GM04503 (cell line): Measurements from ENCODE around the gene ZNF587.
"Not testable (repeated sequence)": the region's sequence is repeated elsewhere in the genome, so short reads cannot be mapped to it uniquely, and the experiment has no call there.

Experiments used
- DNase-seq: peaks from one replicate; pipeline ENCODE4 v3.0.0-alpha.2; 2012; ENCODE audit warnings: low read depth

The ZNF587 gene

DNA sequence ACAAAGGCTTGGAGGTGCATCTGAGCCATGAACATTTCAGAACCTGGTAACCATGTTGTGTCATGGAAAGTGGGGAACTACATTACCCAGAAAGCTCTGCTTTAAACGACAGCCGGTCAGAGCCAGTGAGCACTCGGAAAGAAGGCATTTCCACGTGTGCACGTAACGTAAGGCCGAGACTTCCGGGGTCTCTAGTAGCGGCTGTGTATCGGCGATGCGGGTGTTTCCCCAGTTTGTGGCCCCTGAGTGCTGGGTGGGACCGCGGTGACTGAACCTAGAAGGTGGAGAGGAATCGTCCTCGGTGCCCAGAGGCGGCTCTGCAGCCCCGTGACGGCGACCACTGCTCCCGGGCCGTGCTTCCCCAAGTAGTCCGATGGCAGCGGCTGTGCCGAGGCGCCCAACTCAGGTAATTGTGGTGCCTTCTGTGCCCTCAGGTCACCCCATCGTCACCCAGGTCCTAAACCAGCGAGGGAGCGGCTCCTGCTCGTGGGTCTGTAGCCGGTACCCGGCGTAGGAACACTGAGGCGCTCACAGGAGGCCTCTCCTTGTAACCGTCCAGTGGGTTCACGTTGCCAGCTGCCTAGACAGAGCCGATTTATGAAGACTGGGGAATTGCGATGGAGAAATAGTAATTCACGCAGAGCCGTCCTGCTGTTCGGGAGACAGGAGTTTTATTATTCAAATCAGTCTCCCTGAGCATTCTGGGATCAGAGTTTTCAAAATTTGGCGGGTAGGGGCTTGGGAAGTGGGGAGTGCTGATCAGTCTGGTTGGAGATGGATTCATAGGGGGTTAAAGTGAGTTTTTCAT is at the start of gene ZNF587:
Gene ZNF587 (plus strand): TSS at position 194 of the 808 bp plus-strand sequence. CDS start 180 bp downstream, at position 374.
- DNase-seq: peak; percentile 42

DNA sequence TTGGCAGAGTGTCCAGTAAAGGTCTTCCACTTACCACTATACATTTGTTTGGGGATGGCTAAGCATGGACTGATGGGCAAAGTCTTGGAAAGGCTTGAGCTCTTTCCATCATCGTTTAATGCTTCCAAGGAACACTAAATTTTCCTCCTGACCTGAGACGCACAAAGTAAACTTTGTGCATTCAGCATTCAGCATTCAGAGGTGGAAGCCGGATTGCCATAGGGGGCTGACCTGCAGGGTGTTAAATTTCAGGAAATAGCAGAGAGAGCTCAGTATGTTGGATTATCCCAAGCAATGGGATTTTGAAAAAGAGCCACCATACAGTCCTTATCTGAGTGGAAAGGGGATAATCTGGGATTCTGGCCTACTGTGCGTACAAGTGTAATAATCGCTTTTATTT is 49.0 kb upstream of the ZNF587 start:
- no peak for DNase-seq

DNA sequence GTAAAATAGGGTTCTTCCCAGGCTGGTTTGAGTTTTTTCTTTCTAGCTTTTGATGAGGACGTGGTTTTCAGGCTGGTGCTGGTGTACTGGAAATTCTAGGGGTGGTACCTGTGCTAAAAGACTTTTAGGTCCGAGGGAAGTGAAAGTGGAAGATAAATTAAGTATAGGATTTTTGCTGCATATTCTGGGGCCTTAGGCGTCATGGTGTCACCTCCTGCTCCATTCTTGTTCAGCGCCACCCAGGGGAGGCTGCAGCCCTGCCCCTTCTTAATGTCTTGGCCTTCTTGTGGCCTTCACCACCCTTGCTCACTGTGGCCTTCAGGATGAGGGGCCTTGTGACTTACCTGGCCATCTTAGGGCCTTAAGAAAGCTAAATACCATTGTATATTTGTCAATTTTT is 47.4 kb upstream of the ZNF587 start:
- DNase-seq: no peak

DNA sequence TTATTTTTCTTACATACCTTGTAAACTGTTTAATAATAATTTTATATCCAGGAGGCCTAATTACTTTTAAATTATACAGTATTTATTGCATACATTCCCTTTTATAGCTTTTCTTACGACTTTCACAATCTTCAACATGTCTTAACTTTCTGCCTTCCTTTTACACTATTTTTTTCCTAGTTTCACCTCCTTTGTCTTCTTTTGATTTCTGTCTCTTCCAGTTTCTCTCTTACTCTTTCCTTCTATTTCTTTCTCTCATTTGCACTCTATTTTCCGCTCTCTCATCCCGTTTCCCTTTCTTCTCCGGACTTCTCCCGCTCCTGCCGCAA is 46.4 kb upstream of the ZNF587 start:
- no peak for DNase-seq

DNA sequence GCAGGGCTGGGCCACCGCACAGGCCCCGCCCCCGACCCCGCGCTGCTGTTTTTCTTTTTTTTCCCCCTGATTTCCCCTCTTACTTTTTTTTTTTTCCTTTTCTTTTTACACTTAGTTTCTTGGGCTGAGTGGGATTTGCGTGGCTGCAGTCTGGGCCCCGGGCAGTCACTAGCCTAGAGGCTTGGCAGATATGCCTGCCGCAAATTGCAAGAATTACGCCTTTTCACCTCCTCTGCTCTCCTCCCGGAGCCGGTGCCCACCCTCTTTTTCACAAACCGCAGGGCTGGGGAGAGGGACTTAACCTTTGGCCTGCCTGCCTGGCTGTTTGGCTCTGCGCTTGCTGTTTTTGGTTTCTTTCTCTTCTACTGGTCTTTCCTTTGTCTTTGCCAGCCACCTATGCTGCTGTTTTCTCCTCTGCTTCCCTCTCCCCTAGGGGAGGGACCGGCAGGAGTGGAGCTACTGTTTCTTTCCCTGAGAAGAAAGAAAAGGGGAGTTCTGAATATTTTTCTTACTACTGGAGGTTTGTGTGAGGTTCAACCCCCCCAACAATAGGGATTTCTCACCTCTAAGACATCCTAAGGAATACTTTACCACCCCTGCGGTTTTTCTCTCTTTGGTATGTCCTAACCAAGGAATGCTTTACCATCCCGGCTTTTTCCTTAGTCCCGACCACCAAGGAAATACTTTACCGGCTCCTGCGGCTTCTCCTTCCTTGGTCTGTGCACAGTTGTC is 45.9 kb upstream of the ZNF587 start:
- DNase-seq: peak; percentile 66

DNA sequence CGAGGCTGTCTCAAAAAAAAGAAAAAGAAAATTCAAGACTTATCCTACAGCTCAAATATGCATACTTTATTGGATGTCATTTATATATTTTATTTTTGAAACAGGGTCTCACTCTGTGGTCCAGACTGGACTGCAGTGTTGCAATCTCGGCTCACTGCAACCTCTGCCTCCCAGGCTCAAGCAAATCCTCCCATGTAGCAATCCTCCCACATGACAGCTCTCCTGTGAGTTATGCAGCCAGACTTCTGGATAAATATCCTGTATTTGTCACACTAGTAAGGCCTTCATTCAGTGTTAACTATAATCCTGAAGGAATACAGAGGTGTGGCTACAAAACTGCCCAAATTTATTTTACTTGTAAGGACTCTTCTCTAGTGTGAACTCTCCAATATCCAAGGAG is 42.1 kb upstream of the ZNF587 start:
- DNase-seq: no peak

DNA sequence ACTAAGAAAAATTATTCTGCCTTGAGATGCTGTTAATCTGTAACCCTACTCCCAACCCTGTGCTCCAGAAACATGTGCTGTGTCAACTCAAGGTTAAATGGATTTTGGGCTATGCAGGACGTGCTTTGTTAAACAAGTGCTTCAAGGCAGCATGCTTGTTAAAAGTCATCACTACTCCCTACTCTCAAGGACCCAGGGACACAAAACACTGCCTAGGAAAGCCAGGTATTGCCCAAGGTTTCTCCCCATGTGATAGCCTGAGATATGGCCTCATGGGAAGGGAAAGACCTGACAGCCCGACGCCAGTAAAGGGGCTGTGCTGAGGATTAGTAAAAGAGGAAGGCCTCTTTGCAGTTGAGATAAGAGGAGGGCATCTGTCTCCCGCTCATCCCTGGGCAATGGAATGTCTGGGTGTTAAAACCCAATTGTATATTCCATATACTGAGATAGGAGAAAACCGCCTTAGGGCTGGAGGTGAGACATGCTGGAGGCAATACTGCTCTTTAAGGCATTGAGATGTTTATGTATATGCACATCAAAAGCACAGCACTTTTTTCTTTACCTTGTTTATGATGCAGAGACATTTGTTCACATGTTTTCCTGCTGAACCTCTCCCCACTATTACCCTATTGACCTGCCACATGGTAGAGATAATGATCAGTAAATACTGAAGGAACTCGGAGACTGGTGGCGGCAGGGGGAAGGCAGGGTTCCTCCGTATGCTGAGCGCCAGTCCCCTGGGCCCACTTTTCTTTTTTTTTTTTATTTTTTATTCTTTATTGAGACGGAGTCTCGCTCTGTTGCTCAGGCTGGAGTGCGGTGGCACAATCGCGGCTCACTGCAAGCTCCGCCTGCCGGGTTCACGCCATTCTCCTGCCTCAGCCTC is 39.0 kb upstream of the ZNF587 start:
- DNase-seq: not testable (repeated sequence)

DNA sequence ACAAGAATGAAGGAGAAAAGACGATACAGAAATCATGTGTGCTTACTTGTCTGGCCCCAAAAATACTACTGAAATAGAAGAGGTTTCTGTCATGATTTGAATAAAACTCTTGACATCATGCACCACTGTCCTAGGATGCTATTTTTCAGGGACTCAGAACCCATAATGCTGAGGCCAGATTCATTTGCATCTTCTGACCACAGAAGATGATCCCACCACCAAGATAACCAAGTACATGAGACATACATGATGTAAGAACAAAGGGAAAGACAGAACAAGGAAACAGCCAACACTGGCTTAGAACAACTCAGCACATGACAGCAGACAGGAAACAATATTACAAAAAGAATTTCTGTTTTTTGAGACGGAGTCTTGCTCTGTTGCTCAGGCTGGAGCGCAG is 37.4 kb upstream of the ZNF587 start:
- no peak for DNase-seq

DNA sequence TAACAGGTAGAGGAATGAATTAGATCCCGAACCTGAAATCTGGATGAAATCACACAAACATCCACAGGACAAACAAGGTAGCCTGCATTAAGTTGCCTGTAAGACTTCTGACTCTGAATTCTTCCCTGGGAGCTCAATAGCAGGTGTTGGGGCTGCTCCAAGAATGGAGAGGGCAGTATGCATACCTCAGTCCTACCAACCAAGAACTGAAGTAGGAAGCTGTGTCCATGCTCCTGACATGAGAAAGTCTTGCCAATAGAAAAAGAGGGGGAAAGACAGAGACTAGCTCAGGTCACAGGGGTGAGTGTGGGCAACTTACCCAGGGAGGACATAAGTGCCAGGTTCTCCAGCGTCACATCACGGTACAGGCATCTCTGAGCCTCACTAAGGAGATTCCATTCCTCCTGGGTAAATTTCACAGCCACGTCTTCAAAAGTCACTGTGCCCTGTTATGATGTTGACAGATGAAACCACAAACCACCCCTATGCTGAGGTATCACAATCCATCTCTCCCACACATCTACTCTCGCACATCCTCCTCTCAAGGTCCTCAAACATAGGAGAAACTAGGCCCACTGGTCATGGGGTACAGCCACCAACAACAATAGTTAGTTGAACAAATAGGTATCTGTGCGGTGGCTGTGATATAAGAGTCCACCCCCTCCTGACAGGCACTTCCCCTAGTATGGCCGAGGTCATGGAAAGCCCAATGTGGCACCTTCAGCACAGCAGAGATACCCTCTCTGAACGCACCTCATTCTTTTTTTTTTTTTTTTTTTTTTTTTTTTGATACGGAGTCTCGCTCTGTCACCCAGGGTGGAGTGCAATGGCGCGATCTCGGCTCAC is 36.5 kb upstream of the ZNF587 start:
- DNase-seq: not testable (repeated sequence)

DNA sequence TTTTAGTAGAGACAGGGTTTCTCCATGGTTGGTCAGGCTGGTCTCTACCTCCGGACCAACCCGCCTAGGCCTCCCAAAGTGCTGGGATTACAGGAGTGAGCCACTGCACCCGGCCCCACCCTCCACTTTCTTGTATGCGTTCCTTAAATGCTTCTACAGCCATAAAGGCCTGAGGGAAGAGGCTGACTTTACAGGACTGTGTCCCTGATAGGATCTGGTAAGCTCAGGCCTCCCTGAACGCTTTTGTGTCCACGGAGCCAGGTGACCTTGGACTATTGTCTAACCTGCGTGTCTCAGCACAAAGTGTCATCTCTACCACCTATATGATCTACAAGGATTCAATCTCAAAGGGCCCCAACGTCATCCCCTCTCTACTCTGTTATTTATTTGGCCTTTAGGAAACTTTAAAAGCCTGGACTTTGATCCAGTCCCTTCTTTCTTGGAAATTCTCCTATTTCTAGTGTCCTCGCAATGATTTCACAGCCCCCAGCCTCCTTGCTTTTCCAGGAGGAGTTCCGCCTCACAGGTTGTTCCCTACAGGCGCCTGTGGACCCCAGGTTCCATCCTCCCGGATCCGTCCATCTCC is 35.6 kb upstream of the ZNF587 start:
- no peak for DNase-seq

DNA sequence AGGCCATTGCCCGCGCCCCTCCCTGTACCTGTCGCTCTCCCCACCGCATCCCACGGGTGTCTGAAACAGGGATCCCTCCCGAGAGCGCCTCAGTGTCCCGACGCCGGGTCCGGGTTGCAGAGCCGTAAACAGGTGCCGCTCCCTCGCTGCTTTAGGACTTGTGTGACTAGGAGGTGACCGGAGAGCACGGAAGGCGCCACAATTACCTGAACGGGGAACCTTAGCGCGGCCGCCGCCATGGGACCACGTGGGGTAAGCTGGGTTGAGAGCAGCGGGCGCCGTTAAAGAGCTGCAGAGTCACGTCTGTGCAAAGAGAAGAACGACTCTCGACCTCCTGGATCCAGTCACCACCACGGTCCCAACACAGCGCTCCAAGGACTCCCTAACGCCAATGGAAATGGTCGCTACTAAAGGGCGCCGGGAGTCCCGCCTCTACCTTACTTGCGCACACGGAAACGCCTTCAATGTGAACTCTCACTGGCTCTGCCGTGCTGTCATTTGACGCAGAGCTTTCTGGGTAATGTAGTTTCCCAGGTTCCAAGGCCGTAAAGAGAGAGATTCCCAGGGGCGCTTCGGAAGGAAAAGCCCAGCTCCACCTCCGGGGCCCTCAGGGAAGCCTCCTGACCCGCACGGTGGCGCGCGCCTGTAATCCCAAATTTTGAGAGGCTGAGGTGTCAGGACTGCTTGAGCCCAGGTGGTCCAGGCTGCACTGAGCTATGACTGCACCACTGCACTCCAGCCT is 35.0 kb upstream of the ZNF587 start, which contains the start of gene ZNF552:
Gene ZNF552 (minus strand): TSS at position 409 of the 742 bp plus-strand sequence. CDS start 170 bp downstream, at position 239.
- DNase-seq: peak; percentile 65

DNA sequence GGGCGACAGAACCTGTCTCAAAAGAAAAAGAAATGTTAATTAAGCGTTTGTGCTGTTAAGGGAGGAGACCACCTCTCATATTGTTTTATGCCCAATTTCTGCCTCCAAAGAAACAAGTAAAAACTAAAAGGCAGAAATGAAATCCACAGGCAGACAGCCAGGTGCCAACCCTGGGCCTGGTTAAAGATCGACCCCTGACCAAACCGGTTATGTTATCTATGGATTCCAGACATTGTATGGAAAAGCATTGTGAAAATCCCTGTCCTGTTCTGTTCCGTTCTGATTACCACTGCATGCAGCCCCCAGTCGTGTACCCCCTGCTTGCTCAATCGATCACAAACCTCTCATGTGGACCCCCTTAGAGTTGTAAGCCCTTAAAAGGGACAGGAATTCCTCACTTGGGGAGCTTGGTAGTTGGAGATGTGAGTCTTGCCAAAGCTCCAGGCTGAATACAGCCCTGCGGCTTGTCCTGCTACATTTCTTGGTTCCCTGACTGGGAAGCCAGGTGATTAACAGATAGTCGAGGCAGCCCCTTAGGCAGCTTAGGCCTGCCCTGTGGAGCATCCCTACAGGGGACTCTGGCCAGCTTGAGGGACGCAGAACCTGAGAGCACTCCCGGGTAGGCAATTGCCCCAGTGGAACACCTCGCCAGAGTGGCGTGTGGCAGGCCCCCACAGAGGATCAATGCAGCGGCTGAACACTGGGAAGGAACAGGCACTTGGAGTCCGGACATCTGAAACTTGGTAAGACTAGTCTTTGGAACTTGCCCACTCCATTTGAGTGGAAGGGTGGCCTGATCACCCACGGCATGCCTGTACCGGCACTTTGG is 34.2 kb upstream of the ZNF587 start:
- DNase-seq: no peak

DNA sequence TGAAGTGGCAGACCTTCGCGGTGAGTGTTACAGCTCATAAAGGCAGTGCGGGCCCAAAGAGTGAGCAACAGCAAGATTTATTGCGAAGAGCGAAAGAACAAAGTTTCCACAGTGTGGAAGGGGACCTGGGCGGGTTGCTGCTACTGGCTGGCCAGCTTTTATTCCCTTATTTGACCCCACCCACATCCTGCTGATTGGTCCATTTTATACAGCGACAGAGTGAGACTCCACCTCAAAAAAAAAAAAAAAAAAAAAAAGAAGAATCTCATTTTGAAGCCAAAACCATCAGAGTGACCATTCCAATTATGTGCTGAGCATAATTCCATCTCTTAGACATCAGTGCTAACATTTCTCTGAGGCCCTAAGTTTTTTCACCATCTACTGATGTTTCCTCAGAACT is 33.0 kb upstream of the ZNF587 start:
- no peak for DNase-seq

DNA sequence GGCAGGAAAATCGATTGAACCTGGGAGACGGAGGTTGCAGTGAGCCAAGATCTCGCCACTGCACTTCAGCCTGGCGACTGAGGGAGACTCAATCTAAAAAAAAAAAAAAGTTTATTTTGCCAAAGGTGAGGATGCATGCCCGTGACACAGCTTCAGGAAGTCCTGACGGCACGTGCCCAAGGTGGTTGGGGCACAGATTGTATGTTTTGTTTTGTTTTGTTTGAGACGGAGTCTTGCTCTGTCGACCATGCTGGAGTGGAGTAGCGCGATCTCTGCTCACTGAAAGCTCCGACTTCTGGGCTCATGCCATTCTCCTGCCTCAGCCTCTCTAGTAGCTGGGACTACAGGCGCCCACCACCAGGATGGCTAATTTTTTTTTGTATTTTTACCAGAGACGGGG is 31.7 kb upstream of the ZNF587 start:
- no peak for DNase-seq

DNA sequence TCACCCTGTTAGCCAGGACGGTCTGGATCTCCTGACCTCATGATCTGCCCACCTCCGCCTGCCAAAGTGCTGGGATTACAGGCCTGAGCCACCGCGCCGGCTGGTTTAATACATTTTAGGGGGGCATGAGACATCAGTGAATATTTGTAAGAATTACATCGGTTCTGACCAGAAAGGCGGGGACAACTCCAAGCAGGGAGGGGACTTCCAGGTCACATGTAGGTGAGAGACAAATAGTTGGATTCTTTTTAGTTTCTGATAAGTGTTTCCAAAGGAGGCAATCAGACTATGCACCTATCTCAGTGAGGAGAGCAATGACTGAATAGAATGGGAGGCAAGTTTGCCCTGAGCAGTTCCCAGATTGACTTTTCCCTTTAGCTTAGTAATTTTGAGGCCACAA is 31.3 kb upstream of the ZNF587 start:
- no peak for DNase-seq

DNA sequence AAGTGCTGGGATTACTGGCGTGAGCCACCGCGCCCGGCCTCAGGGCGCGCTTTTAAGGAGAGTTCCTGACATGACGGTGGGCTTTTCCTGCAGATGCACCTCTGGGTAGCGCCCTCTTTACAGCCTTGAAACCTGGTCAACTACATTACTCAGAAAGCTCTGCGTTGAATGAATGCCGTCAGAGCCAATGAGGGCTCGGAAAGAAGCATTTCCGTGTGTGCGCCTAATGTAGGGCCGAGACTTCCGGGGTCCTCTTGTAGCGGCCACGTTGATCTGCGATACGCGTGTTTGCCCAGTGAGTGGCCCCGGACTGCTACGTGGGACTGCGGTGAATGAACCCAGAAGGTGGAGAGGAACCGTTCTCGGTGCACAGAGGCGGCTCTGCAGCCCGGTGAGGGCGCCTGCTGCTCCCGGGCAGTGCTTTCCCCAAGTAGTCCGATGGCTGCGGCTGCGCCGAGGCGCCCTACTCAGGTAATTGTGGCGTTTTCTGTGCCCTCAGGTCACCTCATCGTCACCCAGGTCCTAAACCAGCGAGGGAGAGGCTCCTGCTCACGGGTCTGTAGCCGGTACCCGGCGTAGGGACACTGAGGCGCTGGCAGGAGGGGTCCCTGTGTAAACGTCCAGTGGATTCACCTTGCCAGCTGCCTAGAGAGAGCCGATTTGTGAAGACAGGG is 30.0 kb upstream of the ZNF587 start:
- peak; percentile 85 for DNase-seq

DNA sequence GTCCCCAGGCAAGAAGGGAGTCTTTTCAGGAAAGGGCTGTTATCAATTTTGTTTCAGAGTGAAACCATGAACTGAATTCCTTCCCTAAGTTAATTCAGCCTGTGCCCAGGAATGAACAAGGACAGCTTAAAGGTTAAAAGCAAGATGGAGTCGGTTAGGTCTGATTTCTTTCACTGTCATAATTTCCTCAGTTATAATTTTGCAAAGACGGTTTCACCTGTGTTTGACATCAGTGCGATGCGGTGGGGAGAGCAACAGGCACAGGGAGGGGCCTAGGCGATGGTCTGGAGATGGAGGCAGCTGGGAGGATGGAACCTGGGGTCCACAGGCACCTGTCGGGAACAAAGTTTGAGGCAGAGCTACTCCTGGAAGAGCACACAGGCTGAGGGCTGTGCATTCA is 29.1 kb upstream of the ZNF587 start:
- DNase-seq: no peak

DNA sequence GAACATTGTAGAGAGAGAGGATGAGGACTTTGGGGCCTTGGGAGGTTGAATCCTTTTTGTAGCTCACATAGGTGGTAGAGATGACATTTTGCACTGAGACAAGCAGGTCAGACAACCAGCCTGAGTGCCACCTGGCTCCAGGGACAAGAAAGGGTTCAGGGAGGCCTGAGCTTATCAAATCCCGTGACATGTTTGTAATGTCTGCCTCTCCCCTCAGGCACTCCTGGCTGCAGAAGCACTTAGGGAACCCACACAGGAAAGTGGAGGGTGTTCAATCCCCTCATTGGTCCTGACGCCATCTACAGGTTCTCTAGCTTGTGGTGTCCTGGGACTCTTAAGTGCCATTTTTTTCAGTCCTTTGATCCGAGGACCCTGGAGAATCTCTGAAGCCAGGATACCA is 28.6 kb upstream of the ZNF587 start:
- DNase-seq: not testable (repeated sequence)

DNA sequence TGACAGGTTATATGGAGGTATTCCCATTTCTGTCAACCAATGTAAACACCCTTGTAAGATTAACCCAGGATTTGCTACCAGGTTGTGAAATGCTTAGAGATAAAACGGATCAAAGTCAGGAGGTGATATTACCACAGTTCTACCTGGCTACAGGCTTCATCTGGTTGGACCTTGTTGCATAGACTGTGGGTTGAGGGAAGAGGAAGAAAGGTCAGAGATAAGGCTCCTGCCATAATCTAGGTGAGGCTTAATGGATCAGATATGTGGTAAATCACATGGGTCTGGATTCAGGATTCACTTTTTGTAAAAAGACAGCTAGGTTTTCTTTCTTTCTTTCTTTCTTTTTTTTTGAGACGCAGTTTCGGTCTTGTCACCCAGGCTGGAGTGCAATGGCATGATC is 28.2 kb upstream of the ZNF587 start:
- DNase-seq: not testable (repeated sequence)
